ENCODE measurements around the gene PRICKLE2. TPM values are rescaled to one million over a fixed set of nuclear protein-coding genes. Genes with fewer than 3 reads are reported as not detected.

PRICKLE2 gene
- total RNA-seq, 1 experiment from 2014 or later = 1.9 TPM

DNA sequence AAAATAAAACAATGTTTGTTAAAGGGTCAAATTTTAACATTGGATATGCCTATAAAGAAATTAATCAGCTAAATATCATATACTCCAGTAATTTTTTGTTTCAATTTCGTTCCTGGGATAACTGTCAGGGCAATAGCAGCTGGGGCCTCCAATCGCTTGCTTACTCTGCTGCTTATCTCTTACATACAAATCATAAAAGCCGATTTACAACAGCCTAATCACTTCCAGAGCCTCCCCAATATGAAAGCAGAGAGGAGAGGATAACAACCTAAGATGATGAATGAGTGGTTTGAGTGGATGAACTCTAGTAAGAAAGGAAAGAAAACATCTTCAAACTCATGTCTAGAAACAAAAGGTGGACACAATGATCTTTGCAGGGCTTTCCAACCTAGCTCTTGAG, 121.3 kb downstream of the PRICKLE2 start:
- no peaks in the 10 kb centered on the region for H3K27me3 Mint-ChIP-seq (ENCODE audit: unreplicated experiment)
- H3K27ac Mint-ChIP-seq (ENCODE audit: unreplicated experiment) = no peak overlapping the region
- no peaks in the 10 kb centered on the region for H3K9me3 Mint-ChIP-seq (ENCODE audit: low read depth, unreplicated experiment)
- no peaks in the 10 kb centered on the region for H3K36me3 Mint-ChIP-seq (ENCODE audit: insufficient read depth, unreplicated experiment)
- no peaks in the 10 kb centered on the region for H3K4me1 Mint-ChIP-seq (ENCODE audit: low read depth, unreplicated experiment)
- intact Hi-C loops (cut with micrococcal nuclease; ENCODE audit: unreplicated experiment) = no loop called here
- TF ChIP-seq CTCF (IDR thresholded peaks at IDR 0.05; ENCODE audit: unreplicated experiment) = no peak
- CTCF ChIA-PET = interaction anchor here (1.2 to 1.3 kb wide), 2 partner anchors 10 to 121 kb away, joined by 3 read pairs; no protein-coding TSS in a partner anchor
- no peak for DNase-seq
- no TSS peak for BruUV-seq (replicated peaks)
- no peak overlapping the region for H3K4me3 Mint-ChIP-seq (ENCODE audit: low read depth, unreplicated experiment)

- no peaks in the 10 kb centered on the region for H3K36me3 Mint-ChIP-seq (ENCODE audit: insufficient read depth, unreplicated experiment)
- H3K9me3 Mint-ChIP-seq (ENCODE audit: low read depth, unreplicated experiment) = no peaks in the 10 kb centered on the region
- no TSS peak for BruUV-seq (replicated peaks)
- TF ChIP-seq CTCF (IDR thresholded peaks at IDR 0.05; ENCODE audit: unreplicated experiment) = no peak
- no peak overlapping the region for H3K4me3 Mint-ChIP-seq (ENCODE audit: low read depth, unreplicated experiment)
- CTCF ChIA-PET = interaction anchor here (1.3 kb wide), 1 partner anchor 122 kb away, joined by 3 read pairs; no protein-coding TSS in a partner anchor
- no peaks in the 10 kb centered on the region for H3K4me1 Mint-ChIP-seq (ENCODE audit: low read depth, unreplicated experiment)
- no peak for DNase-seq
- intact Hi-C loops (cut with micrococcal nuclease; ENCODE audit: unreplicated experiment) = no loop called here
- H3K27me3 Mint-ChIP-seq (ENCODE audit: unreplicated experiment) = no peaks in the 10 kb centered on the region
- H3K27ac Mint-ChIP-seq (ENCODE audit: unreplicated experiment) = no peak overlapping the region
Observed at GRCh38 chr3:64103131-64103530, 122.1 kb downstream of the PRICKLE2 start.

GRCh38 chr3:64102147-64102546, 123.1 kb downstream of the PRICKLE2 start:
- intact Hi-C loops (cut with micrococcal nuclease; ENCODE audit: unreplicated experiment) = no loop called here
- Mint-ChIP-seq H3K9me3 (ENCODE audit: low read depth, unreplicated experiment) (no peaks in the 10 kb centered on the region), H3K4me1 (ENCODE audit: low read depth, unreplicated experiment) (no peaks in the 10 kb centered on the region), H3K27ac (ENCODE audit: unreplicated experiment) (no peak overlapping the region), H3K27me3 (ENCODE audit: unreplicated experiment) (no peaks in the 10 kb centered on the region), H3K36me3 (ENCODE audit: insufficient read depth, unreplicated experiment) (no peaks in the 10 kb centered on the region), H3K4me3 (ENCODE audit: low read depth, unreplicated experiment) (no peak overlapping the region)
- no peak for TF ChIP-seq CTCF (IDR thresholded peaks at IDR 0.05; ENCODE audit: unreplicated experiment)
- BruUV-seq (replicated peaks) = no TSS peak
- DNase-seq = no peak
- CTCF ChIA-PET = no interaction called here

DNA sequence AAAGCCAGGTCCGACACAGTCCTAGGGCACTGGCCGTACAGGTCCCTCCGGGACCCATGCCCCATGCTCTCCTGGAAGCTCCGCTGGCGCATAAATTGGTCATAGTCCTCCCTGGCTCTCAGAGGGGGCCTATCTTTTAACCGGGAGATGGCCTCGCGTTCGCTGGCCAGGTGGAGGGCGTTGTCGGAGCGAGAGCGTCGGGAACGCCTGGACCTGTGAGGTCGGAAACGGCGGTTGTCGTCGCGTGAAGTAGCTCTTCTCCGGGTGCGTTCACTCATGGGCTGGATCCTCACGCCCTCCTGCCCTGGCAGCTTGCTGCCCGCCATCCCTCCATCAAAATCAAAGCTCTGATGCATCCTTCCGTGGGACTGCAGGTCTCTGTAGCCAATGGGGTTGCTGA, 126.0 kb downstream of the PRICKLE2 start:
- no TSS peak for BruUV-seq (replicated peaks)
- Mint-ChIP-seq H3K27ac (ENCODE audit: unreplicated experiment) (no peak overlapping the region), H3K4me3 (ENCODE audit: low read depth, unreplicated experiment) (no peak overlapping the region), H3K4me1 (ENCODE audit: low read depth, unreplicated experiment) (no peaks in the 10 kb centered on the region), H3K9me3 (ENCODE audit: low read depth, unreplicated experiment) (no peaks in the 10 kb centered on the region), H3K36me3 (ENCODE audit: insufficient read depth, unreplicated experiment) (no peaks in the 10 kb centered on the region), H3K27me3 (ENCODE audit: unreplicated experiment) (no peaks in the 10 kb centered on the region)
- CTCF ChIA-PET = no interaction called here
- intact Hi-C loops (cut with micrococcal nuclease; ENCODE audit: unreplicated experiment) = no loop called here
- DNase-seq = no peak
- TF ChIP-seq CTCF (IDR thresholded peaks at IDR 0.05; ENCODE audit: unreplicated experiment) = no peak

Data from Calu3 (cell line).